ENCODE data around the gene ARHGEF11. TPM values are rescaled to one million over a fixed set of nuclear protein-coding genes. Genes with fewer than 3 reads are reported as not detected.

Gene ARHGEF11
- total RNA-seq, 1 donor from 2014 or later = 41.1 TPM

GRCh38 chr1:156906206-156906906 lies 139.2 kb downstream of the ARHGEF11 start:
- Histone ChIP-seq H3K36me3 (peaks cover 6% of the 10 kb centered on the region), H3K27ac (no peak overlapping the region), H3K27me3 (peaks cover 10% of the 10 kb centered on the region), H3K9me3 (no peaks in the 10 kb centered on the region), H3K4me1 (peaks cover 13% of the 10 kb centered on the region), H3K4me3 (no peak overlapping the region)
- intact Hi-C loops (cut with DNase I) = no loop called here
- no peak for TF ChIP-seq CTCF (IDR thresholded peaks at IDR 0.05)
- no peak for ATAC-seq
- DNase-seq = no peak

GRCh38 chr1:156905651-156906050 lies 139.9 kb downstream of the ARHGEF11 start:
- intact Hi-C loops (cut with DNase I) = no loop called here
- no peak for TF ChIP-seq CTCF (IDR thresholded peaks at IDR 0.05)
- ATAC-seq = no peak
- Histone ChIP-seq H3K4me1 (peaks cover 17% of the 10 kb centered on the region), H3K4me3 (no peak overlapping the region), H3K27me3 (peaks cover 9% of the 10 kb centered on the region), H3K9me3 (no peaks in the 10 kb centered on the region), H3K36me3 (peaks cover 6% of the 10 kb centered on the region), H3K27ac (no peak overlapping the region)
- DNase-seq = no peak

GRCh38 chr1:156905176-156905575 lies 140.4 kb downstream of the ARHGEF11 start:
- ATAC-seq (no peak), DNase-seq (no peak)
- TF ChIP-seq CTCF (IDR thresholded peaks at IDR 0.05) = no peak
- Histone ChIP-seq H3K9me3 (no peaks in the 10 kb centered on the region), H3K4me3 (no peak overlapping the region), H3K27me3 (peaks cover 7% of the 10 kb centered on the region), H3K36me3 (peaks cover 6% of the 10 kb centered on the region), H3K27ac (no peak overlapping the region), H3K4me1 (peaks cover 21% of the 10 kb centered on the region)
- intact Hi-C loops (cut with DNase I) = no loop called here

- Histone ChIP-seq H3K9me3 (no peaks in the 10 kb centered on the region), H3K27ac (no peak overlapping the region), H3K27me3 (peaks cover 7% of the 10 kb centered on the region), H3K36me3 (peaks cover 6% of the 10 kb centered on the region), H3K4me1 (peaks cover 28% of the 10 kb centered on the region), H3K4me3 (no peak overlapping the region)
- intact Hi-C loops (cut with DNase I) = no loop called here
- ATAC-seq (no peak), DNase-seq (no peak)
- no peak for TF ChIP-seq CTCF (IDR thresholded peaks at IDR 0.05)
These were observed 141.2 kb downstream of the ARHGEF11 start for GRCh38 chr1:156904187-156904959.

GRCh38 chr1:156903328-156904091 lies 142.0 kb downstream of the ARHGEF11 start:
- DNase-seq = no peak
- H3K4me3 ChIP-seq = no peak overlapping the region
- peaks cover 6% of the 10 kb centered on the region for H3K36me3 ChIP-seq
- H3K4me1 ChIP-seq = peaks cover 37% of the 10 kb centered on the region
- H3K27me3 ChIP-seq = no peaks in the 10 kb centered on the region
- no peak overlapping the region for H3K27ac ChIP-seq
- H3K9me3 ChIP-seq = no peaks in the 10 kb centered on the region
- intact Hi-C loops (cut with DNase I) = no loop called here
- no peak for TF ChIP-seq CTCF (IDR thresholded peaks at IDR 0.05)
- ATAC-seq = no peak

Measured in upper lobe of right lung (tissue), 1 donor.